SJSA1 (cell line): ENCODE measurements around the gene SKIL. TPM values are rescaled to one million over a fixed set of nuclear protein-coding genes. Genes with fewer than 3 reads are reported as not detected.

Experiments used
- total RNA-seq: library from RNA; depleted of rRNA; stranded (reverse); fragments of >200 nt; shearing (Covaris generic); gene quantifications from 2 replicates; pipeline ENCODE4 v1.2.3, GENCODE V29; 2014; rRNA removed

SKIL gene
- total RNA-seq, 1 experiment from 2014 or later, result 51.5 TPM

Other genes with a start within 250 kb of the SKIL start
- gene PHC3, start 176.0 kb upstream of the SKIL start, total RNA-seq, result 22.2 and 31.3 TPM in 2 replicates
- gene PRKCI, start 135.3 kb upstream of the SKIL start, total RNA-seq, result 35.2 and 42.0 TPM in 2 replicates
- 0.66 and 1.7 TPM in 2 replicates for gene CLDN11, start 61.2 kb downstream of the SKIL start, total RNA-seq
- gene SLC7A14, start 228.4 kb downstream of the SKIL start, total RNA-seq, result not detected in 2 replicates